GM18909 (cell line): ENCODE measurements around the gene TMUB2.
"Not testable (repeated sequence)": the region's sequence is repeated elsewhere in the genome, so short reads cannot be mapped to it uniquely, and the experiment has no call there.

Experiments used
- ATAC-seq: cut with Tn5 transposase; IDR thresholded peaks from one replicate; pipeline ENCODE4 v1.9.1; 2021; ENCODE audit warnings: mild to moderate bottlenecking; ENCODE audit not compliant: unreplicated experiment, poor library complexity

The TMUB2 gene

DNA sequence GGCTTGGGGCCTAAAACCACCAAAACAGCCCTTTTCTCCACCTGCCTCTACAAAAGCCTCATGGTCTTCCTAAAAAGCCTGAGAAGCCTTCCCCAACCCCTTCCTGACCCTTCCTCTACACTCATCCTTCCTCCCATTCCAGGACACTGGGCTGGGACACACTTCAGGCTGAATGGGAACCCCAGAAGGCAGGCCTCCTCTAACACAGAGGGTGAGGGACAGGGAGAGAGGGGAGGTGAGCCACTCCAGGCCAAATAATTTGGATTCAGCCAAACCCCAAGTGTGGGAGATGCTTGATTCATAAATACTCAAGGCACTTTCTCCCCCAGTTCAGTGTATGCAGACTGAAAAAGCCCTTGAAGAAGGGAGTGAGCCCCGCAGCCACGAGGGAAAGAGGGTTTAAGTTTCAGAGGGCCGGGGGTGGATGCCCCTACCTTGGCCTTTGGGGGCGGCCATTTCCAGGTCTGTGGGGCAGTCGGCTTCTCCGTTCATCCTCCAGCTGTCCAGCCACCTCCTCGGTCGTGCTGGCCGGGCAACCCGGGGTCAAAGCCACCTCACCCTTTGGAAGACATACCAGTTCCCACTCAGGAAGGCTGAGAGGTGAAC lies 31.1 kb downstream of the TMUB2 start:
- no peak for ATAC-seq

DNA sequence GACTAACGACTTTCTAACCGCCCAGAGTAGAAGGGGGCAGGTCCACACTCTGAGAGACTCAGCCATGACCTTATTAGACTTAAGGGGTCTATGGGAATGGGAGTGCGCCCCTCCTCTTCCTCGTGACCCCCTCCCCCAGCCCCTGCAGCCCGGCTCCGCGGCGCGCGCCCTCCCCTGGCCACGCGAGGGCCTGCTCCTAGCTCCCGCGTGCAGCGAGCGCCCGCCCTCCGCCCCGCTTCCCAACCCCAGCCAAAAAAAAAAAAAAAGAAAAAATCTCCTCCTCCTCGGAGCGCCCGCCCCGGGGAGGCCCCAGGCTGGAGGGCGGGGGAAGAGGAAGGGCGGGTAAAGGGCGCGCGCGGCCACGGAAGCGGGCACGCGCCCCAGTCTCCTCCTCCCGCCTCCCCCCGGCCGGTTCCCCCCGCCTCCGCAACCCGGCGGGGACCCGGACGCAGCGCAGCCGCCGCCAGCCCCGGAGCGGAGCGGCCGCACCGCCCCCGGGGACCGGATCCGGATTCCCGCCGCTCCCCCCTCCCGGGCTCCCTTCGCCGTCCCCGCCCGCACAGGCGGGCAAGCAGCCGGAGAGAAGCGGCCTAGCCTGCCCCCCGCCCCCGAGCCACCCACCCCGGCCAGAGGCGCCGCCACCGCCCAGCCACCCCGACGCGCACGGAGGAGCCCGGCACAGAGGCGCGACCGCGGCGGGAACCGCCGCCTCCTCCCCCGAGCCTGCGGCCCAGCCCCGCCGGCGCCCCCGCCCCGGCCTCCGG lies 31.8 kb downstream of the TMUB2 start:
- ATAC-seq: peak; percentile 33

DNA sequence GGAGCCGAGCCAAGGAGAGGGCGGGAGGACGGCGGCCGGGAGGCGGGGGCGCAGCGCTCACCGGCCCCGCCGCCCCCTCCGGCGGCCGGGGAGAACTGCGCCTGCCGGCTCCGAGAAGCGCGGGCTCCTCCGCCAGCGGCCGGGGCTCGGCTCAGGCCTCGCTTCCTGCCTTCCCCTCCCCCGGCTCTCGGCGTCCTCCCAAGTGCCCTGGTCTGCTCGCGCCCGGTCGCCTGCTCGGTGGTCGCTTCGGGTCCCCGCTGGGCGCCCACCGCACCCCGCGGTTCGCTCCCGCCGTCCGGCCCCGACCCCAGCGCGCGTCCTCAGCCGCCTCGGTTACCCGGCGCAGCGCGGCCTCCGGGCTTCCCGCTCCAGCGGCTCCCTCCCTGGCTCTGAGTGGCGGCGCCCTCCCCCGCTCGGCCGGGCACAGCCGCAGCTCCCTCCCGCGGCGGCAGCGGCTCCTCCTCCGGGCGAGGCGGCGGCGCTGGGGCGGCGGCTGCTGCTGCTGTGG lies 32.4 kb downstream of the TMUB2 start:
- peak; percentile 44 for ATAC-seq

DNA sequence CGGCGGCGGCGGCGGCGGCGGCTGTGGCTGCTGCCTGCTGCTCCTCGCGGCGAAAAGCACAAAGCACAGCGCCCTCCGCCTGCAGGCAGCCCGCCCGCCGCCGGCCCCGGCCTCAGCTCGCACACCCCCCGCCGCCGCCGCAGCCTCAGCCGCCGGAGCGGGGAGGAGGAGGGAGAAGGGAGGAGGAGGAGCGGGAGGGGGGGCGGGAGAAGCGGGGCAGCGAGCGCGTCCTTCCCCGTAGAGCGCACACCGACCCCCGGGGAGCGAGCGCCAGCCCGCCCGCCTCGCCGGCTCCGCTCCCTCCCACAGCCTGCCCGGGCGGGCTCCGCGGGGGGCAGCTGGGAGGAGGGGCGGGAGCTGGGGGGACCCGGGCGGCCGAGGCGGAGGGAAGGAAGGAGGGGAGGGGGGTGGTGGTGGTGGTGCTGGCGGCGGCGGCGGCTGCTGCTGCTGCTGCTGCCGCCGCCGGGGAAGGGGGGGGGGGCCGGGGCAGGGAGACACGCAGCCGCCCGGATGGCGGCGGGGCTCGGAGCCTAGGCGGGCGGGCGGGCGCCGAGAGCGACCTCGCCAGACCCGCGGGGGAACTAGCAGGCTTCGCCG lies 32.9 kb downstream of the TMUB2 start, which contains the start of gene UBTF:
Gene UBTF (minus strand): TSS at position 60 of the 597 bp plus-strand sequence. CDS start 1,446 bp downstream, outside the sequence.
- ATAC-seq: peak; percentile 13

DNA sequence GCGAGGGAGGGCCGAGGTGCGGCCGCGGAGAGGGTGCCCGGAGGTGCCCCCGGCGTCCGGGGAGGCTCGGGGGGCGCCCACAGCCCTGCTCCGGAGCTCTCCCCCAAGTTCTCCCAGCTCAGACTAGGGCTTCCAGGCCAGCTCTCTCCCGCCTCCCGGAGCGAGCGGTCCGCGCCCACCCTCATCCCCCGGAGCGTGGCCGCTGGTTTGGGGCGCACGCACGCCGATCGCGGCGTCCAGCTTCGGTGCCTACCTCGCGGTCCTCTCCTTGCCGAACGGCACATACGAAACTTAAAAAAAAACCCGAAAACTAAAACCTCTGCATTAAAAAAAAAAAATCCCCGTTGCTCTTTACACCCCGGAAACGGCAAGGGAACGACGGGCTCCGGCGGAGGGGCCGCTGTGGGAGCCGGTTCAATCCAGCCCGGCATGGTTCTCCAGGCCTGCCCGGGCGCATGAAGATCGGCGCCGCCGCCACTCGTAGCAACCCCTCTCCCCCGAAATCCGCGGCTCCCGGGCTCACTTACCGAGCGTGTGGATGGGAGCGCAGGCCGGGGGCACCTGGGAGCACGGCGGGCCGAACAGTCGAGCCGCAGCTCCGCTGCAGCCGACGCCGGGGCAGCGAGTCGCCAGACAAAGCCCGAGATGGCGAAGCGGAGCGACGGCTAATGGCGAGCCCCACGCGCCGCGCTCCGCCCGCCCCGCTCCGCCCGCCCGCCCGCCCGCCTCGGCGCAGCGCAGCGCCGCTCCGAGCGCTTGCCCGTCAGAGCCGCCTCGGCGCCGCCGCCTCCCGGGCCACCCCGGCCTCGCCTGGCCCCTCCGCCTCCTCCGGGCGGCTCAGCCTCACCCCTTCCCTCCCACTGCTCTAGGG lies 33.7 kb downstream of the TMUB2 start:
- no peak for ATAC-seq

DNA sequence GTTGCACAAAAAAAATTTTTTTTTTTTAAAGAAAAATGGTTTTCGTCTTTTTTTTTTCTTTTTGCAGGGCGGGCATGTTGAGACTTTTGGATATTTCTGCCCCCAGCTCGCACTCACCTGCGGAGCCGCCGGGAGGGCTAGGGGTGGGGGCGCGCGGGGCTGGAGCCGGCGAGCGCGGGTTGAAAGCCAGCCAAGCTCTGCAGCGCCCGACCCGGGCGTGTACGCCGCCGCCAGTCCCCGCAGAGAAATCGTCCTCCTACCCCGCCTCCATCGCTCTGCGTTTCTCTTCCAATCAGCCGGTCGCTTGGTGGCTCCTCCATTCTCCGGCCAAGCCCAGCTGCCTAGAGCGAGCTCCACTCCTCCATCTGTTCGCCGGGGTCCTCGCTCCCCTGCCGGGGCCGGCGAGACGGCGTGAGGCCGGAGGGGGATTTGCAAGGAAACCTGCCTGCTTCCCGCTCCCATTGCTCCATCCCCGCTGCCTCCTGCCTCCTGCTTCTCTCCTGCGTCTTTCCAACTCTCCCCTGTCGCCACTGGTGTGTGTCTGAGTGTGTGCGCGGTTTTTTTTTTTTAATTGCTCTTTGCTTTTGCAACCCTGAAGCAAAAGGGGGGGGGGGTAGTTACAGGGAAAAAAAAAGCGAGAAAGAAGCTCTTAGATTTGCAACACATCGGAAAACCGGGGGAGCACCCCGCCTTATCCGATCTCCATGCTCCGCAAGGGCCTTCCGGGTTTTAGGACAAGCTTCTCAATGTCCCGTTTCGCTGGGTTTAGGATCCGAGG lies 34.5 kb downstream of the TMUB2 start:
- ATAC-seq: no peak

DNA sequence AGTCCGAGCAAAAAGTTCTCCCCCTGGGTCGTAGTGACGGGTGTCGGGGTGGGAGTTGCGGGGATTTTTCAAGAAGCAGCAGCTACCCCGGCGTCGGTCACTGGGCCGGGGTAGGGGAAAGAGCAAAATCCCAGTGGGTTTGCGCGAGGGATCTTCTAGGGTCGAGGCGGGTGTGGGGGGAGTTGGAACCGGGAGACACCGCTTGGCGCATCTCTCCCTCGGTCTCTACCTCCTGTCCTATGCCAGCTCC lies 35.0 kb downstream of the TMUB2 start:
- no peak for ATAC-seq

DNA sequence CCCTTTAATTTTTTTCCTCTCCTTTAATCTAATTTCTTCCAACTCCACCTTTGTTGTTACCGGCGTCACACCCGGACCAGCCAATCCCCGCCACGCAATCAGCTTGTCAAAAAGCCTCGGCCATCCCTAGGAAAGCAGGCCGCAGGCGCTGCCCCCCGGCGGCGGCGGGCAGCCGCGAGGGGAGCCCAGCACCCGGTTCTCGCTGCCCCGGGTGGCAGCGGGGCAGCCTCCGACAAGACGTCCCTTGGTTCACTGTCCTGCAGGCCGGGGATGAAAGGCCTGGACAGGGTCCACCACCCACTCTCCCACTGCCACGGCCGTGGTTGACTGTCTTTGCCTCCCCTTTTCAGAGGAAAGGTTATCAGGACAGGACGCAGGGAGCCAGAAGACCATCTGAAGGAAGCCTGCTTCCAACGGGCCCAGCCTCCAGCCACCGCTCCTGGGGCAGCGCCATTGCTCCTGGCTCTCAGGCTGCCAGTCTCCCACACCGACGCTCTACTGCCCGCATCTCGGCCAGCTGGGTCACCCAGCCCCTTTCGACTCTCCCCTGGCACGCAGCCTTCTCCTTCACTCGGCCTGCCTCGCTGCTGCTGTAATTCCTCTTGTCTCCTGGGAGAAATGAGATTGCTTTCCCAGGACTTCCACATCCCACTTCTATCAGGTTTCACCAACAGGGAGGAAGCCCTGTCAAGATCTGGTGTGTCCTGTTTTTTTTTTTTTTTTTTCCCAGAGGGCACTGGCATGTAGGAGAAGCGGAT lies 35.5 kb downstream of the TMUB2 start:
- no peak for ATAC-seq

DNA sequence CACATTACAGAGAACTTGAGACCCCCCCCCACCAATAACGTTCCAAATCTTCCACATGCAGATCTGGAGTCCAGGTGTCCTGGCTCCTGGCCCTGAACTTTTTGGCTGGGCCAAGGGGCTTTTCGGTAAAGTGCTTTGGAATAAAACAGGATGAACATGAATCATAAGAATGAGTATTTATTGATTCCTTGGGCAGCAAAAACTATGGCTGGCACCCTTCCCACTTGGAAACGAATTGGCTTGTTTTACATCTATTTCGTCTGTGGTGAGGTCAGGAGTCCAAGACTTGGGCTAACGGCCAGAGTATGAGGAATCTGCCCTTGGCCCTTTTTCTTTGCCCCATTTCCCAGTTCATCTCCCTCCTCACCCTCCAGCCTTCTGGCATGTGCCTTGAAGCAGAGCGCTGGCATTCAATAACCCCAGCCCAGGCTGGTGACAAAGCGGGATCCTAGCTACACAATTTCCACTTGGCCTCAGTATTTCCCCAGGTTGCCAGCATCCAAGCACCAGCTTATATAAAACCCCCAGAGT lies 36.8 kb downstream of the TMUB2 start:
- ATAC-seq: no peak

DNA sequence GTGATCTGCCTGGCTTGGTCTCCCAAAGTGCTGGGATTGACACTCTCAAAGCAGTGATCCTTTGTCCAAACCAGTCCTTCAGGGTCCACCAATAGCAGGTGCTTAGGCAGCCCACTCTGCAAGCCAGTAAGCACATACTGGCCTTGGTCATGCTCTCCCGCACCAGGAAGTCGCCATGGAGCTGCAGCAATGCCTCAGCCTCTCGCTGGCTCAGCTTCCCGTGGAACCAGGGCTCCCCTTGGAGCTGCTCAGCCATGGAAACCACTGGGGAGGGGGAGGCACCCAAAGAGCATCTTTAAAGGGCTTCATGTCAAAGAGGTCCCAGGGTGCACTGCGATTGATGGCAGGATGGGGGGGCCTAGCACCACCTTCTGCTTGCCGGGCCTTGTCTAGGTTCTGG lies 42.3 kb downstream of the TMUB2 start:
- no peak for ATAC-seq

DNA sequence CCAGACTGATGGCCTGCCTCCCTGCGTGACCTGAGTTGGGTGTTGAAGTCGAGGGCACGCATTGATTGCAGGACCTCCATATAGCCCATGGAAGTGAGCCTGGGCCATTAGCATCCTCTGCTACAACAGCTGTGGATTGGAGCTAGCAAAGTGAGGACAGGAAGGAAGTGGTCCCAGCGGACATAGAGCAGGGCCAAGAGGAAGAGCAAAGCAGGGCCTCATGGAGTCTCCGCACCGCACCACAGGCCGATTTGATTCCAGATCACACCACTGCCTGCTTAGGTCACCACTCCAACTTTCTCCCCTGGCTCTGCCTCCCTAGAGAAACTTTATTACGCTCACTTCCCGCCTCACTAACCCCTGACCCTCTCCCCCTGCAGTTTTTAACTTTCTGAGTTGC lies 43.4 kb downstream of the TMUB2 start:
- ATAC-seq: no peak

DNA sequence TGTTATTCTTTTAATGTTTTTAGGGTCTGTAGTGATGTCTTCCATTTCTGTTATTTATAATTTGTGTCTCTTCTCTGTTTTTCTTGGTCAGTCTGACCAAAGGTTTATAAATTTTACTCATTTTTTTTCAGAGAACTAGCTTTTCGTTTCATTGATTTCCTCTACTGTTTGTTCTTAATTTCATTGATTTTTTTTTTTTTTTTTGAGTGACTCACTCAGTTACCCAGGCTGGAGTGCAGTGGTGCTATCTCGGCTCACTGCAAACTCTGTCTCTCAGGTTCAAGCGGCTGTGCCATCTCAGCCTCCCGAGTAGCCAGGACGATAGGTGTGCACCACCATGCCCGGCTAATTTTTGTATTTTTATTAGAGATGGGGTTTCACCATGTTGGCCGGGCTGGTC lies 45.3 kb downstream of the TMUB2 start:
- no peak for ATAC-seq

DNA sequence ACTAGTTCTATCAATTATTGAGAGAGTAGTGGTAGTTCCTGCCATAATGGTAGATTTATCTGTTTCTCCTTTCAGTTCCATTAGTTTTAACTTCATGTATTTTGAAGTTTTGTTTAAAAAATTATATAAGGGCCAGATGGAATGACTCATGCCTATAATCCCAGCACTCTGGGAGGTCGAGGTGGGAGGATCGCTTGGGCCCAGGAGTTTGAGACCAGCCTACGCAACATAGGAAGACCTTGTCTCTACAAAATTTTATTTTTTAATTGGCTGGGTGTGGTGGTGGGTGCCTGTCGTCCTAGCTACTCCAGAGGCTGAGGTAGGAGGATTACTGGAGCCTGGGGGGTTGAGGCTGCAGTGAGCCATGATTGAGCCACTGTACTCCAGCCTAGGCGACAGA lies 46.8 kb downstream of the TMUB2 start:
- ATAC-seq: no peak

DNA sequence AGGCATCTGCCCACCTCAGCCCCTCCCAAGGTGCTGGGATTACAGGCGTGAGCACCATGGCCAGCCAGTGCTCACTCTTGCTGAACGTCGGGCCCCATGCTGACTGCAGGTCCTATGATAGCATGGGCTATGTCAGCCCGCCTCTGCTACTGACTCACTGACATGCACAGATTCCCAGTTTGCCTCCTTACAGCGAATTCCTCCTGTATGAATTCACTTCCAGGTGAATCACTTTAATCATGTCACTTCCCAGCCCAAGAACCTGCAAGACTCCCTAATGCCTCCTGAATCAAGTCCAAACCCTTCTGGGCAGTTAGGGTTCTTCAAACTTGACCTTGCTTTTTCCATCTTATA lies 48.8 kb downstream of the TMUB2 start:
- no peak for ATAC-seq

DNA sequence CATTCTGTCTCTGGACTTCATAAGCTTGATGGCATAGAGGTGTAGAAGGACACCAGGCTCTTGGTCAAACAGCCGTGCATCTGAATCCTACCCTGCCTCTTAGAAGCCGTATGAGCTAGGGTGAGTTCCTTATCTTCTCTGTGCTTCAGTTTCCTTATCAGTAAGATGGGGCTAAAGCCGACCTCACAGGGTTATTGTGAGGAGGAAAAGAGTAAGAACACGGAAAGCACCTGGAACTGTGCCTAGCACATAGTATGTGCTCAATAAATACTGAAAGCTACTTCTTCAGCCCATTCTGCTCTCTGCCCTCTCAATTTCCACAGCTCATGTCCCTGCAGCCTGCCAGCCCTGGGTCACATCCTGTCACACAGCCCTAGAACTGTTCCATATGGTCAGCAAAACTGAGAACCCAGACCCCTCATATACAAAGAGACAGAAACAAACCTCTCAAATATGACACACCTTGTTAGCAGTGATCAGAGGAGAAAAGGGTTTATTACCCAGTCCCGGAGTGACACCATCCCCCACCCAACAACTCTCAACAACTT lies 49.7 kb downstream of the TMUB2 start:
- no peak for ATAC-seq

DNA sequence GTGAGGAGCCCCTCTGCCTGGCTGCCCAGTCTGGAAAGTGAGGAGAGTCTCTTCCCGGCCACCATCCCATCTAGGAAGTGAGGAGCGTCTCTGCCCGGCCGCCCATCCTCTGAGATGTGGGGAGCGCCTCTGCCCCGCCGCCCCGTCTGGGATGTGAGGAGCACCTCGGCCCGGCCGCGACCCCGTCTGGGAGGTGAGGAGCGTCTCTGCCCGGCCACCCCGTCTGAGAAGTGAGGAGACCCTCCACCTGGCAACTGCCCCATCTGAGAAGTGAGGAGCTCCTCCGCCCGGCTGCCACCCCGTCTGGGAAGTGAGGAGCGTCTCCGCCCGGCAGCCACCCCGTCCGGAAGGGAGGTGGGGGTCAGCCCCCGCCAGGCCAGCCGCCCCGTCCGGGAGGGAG lies 51.1 kb downstream of the TMUB2 start:
- ATAC-seq: not testable (repeated sequence)

DNA sequence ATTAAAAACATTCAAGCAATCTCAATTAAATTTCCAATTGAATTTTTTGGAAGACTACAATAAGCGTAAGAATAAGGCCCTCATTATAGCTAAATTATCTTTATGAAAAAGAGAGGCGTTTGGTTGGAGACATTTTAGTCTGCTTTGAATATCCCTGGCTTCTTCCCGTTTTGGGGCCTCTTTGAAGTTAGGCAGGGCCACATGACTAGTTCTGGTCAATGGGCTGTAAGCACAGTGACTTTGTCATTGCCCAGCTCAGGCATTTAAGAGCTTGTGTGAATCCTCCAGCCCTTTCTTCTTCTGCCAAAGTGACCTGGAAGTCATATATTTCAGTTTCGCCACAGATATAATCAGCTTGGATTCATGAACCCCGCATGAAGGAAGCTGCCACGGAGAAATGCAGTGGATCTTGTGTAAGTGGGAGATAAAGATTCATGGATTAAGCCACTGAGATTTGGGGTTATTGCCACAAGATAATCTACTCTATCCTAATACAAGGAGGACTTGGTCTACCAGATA lies 54.4 kb downstream of the TMUB2 start:
- no peak for ATAC-seq
